Fibroblast of pulmonary artery (primary cell): ENCODE measurements around the gene MOGAT1.
A peak's percentile ranks its signal among the peaks of the same experiment; 100 is the strongest.
"Not testable (repeated sequence)": the region's sequence is repeated elsewhere in the genome, so short reads cannot be mapped to it uniquely, and the experiment has no call there.

Experiments used
- DNase-seq: peaks from one replicate; pipeline ENCODE4 v3.0.0-alpha.2; 2010; ENCODE audit warnings: low read depth
- H3K4me3 ChIP-seq: replicated peaks from 2 replicates; pipeline ENCODE4 v1.5.1; 2011; ENCODE audit warnings: low read depth, mild to moderate bottlenecking, control low read depth, low read length, moderate library complexity
- TF ChIP-seq, protein P1 (sequence below): IDR thresholded peaks from 2 replicates; pipeline ENCODE4 v1.5.1; 2011; ENCODE audit warnings: mild to moderate bottlenecking, control low read depth, low read length, inconsistent platforms; ENCODE audit errors: missing control alignments

The MOGAT1 gene

DNA sequence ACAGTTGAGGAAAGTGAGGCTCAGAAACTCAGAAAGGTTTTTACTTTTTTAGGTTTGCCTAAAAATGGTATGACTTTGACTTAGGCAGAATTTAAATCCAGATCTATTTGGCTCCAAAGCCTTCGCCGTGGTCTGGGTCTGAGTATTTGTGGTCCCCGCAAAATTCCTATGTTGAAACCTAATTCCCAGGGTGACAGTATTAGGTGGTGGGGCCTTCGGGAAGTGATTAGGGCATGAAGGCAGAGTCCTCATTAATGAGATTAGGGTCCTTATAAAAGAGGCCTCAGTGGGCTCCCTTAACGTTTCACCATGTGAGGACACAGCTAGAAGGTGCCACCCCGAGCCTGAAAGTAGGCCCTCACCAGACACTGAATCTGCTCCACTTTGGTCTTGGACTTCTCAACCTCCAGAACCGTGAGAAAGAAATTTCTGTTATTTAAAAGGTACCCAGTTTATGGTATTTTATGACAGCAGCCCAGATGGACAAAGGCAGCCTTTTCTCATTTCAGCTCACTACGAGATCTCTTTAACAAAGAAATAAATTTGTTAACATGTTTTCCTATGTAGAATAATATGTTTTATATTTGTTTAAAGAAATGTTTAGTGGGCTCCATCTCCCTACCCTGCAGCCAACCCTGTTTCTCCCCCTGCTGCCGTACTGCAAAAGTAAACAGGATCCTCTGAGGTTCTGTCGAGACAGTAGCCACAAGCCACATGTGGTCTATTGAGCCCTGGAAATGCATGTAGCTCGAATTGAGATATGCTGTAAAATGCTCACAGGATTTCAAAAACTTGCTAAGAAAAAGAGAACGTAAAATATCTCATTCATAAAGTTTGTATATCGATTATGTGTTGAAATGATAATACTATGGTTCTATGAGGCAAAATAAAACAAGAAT, 80.6 kb downstream of the MOGAT1 start:
- no peak overlapping the region for H3K4me3 ChIP-seq
- TF ChIP-seq, protein P1, sequence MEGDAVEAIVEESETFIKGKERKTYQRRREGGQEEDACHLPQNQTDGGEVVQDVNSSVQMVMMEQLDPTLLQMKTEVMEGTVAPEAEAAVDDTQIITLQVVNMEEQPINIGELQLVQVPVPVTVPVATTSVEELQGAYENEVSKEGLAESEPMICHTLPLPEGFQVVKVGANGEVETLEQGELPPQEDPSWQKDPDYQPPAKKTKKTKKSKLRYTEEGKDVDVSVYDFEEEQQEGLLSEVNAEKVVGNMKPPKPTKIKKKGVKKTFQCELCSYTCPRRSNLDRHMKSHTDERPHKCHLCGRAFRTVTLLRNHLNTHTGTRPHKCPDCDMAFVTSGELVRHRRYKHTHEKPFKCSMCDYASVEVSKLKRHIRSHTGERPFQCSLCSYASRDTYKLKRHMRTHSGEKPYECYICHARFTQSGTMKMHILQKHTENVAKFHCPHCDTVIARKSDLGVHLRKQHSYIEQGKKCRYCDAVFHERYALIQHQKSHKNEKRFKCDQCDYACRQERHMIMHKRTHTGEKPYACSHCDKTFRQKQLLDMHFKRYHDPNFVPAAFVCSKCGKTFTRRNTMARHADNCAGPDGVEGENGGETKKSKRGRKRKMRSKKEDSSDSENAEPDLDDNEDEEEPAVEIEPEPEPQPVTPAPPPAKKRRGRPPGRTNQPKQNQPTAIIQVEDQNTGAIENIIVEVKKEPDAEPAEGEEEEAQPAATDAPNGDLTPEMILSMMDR, result no peak
- no peak for DNase-seq

DNA sequence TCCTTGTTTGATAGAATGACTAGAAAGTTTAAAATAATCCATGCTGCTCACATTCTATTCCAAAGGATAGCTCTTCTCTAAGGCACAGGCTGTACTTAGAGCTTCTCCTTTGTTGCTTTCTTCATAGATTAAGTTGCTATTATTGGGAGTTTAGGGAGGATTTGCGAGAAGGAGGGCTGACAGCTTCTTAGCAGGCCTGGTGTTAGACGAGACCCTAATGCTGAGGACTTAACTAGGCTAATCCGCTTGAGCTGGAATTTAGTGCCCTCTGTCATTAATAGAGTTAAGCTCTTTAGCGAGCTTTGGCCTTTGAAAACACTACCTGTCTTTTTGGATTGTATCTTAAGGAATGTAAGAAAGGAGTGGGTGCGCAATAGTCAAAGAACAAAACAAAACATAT, 81.3 kb downstream of the MOGAT1 start:
- no peak overlapping the region for H3K4me3 ChIP-seq
- TF ChIP-seq, protein P1, result no peak
- DNase-seq, result no peak

DNA sequence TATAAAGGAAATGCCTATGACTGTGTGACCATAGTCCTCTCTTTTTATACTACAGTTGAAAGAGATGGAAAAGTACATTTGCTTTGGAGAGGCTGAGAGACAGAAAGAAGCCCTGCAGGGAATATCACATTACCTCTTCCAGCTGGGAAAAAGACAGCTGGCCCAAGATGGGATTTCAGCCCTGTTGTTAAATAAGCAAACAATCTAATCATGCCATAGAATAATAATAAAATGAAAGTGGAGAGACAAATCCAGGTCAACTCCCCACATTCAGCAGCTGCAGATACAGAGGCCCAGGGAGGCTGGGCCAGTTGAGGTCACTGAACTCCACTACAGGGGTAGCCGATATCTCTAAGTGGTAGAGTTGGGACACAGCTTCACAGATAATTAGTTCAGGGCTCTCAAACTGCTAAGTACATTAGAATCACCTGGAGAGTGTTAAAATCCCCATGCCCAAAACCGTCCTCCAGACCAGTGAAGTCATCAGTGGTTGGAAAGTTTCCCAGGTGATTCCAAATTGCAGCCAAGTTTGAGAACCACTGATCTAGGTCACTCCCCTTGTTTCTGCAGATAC, 81.9 kb downstream of the MOGAT1 start:
- H3K4me3 ChIP-seq, result no peak overlapping the region
- TF ChIP-seq, protein P1, result no peak
- DNase-seq, result peak; percentile 40

DNA sequence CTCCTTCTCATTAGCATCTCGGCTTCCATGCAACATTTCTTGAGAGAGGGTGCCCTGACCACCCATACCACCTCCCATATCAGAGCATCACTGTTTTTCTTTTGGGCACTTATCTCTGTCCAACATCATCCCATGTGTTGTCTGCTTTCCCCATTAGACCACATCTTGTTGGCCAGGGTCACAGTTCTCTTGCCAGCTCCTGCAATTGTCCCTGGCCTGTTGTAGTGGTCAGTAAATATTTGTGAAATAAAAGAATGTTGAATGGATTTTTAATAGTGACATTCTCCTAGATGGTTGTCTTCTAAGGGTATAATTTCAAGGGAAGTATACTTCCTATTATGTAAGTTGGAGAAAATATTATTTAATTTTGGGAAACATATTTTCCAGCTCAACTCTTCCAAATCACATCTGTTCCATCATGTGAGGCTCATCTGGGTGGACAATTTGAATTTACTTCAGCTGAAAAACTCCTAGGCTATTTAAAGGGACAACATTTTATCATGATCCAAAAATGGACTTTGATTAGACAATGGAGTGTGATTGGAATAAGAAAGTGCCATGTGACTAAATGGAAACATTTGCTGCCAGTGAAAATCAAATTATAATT, 83.0 kb downstream of the MOGAT1 start:
- TF ChIP-seq, protein P1, result no peak
- no peak overlapping the region for H3K4me3 ChIP-seq
- no peak for DNase-seq

DNA sequence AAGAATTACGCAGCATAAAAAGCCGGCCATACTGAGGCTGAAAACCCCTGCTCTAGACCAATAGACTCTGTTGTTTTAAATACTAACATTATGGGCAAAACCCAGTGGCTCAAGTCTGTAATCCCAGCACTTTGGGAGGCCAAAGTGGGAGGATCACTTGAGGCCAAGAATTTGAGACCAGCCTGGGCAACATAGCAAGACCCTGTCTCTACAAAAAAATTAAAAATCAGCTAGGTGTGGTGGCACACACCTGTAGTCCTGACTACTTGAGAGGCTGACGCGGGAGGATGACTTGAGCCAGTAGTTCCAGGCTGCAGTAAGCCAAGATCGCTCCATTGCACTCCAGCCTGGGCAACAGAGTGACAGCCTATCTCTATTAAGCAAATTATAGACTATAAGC, 84.1 kb downstream of the MOGAT1 start:
- not testable (repeated sequence) for DNase-seq, H3K4me3 ChIP-seq

DNA sequence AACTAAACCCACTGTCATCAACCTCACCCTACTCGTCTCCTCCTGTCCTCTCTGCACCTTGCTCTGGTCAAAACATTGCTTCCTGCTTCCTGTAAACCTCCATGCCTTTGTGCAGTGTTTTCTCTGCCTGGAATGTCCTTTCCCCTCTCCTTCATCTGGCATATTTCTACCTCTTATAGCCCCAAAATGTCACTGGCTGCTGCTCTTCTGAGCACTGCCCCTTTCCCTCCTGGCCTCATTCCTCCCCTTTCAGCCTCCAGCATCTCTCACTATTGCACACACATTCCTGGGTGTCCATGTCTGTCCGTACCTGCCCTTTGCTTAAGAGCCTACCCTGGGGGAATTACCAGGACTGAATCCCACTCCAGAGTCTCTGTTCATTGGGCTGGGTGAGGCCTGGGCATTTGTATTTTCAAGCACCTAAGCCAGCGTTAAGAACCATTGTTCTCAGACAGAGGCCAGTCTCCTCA, 84.9 kb downstream of the MOGAT1 start:
- TF ChIP-seq, protein P1, result no peak
- no peak overlapping the region for H3K4me3 ChIP-seq
- no peak for DNase-seq

DNA sequence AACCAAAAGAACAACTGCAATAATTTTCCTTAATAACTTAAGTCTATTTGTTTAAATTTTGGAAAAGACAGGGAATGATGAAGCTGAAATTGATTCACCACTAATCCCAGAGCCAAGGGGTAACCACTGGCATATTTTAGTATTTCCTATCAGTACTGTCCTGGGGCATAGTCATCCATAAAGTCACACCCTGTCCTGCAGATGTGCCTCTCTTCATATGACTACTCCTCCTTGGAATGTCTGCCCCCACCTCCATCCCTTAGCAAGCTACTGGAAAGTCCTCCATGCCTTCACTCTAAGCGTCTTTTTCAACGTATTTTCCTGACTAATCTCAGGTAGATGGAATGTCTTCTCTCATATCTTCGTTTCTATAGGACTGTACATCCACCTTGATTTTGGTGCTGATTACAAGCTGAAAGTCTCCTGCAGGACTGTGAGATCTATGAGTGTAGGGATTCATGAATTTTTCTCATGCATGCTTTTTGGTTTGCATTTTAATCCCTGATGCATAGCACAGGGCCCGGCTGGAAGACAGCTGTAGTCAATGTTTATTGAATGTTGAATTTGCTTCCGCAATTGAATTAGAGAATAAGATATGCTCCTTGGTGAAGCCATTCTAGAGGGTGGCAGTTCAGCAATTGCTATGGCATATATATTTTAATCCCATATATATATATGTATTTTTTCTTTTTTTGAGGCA, 85.6 kb downstream of the MOGAT1 start:
- TF ChIP-seq, protein P1, result no peak
- peak; percentile 49 for DNase-seq
- H3K4me3 ChIP-seq, result no peak overlapping the region
